Measurements from ENCODE around the gene PALS2.

PALS2 gene, protein sequence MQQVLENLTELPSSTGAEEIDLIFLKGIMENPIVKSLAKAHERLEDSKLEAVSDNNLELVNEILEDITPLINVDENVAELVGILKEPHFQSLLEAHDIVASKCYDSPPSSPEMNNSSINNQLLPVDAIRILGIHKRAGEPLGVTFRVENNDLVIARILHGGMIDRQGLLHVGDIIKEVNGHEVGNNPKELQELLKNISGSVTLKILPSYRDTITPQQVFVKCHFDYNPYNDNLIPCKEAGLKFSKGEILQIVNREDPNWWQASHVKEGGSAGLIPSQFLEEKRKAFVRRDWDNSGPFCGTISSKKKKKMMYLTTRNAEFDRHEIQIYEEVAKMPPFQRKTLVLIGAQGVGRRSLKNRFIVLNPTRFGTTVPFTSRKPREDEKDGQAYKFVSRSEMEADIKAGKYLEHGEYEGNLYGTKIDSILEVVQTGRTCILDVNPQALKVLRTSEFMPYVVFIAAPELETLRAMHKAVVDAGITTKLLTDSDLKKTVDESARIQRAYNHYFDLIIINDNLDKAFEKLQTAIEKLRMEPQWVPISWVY

DNA sequence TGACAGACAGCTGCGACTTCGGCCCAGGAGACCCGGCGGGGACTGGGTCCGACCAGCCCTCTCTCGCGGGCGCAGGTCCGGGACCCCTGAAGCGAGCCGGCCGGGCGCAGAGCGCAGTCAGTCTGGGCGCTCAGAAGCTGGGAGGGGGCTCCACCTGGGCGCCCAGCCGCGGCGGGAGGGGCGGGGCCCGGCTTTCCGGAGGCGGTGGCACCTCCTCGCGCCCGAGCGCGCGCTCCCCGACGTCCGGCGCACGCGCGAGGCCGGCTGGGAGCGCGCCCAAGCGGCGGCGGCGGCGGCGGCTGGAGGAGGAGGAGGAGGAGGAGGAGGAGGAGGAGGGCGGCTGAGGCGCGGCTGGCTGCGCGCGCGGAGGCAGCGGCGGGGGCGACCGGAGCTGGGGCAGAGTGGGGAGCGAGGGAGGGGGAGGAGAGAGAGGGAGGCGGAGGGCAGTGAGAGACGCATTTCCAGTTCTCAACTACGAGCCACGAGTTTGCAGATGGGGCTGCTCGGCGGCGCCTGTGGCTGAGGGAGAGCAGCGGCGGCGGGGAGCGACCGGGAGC, at the start of gene PALS2:
TSS of gene PALS2 (plus strand) at position 456 of the 557 bp plus-strand sequence. CDS start 50,216 bp downstream, outside the sequence.
- peak; percentile 90 for DNase-seq (ENCODE audit: low spot score)

DNA sequence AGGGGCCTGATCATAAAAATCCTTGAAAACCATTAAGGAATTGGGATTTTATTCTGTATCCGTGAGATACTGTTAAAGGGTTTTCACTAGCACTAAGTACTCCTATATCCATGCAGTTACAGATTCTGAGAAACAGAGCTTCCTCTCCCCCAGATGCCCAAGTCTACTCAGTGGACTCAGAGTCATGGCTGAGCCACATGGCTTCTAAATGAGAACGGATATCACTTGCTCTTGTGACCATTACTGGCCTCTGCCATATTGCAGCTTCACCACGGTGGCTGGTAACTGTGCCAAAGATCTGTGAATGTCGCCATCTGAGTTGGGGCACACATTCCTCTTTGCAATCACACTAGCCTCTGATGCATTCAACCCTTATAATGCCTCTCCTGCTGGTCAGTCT, 42.0 kb upstream of the PALS2 start:
- no peak for DNase-seq (ENCODE audit: low spot score)

DNA sequence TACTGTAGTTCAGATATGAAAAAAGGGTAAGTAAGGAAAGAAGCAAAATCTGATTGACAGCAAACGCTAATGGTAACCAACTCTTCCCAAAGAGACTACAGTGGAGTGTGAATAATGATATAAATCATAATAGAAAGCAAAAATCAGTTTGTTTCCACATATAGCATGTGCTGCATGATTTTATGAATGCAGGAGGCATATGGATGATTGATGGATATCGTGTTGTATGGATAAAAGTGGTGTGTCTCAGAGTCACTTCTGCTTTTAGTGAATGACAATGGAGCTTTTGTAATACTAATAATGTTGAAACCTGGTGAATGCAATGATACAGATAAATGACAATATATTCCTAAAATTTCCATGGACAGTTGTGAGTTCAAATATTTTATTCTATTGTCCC, 36.6 kb upstream of the PALS2 start:
- DNase-seq (ENCODE audit: low spot score), result no peak

DNA sequence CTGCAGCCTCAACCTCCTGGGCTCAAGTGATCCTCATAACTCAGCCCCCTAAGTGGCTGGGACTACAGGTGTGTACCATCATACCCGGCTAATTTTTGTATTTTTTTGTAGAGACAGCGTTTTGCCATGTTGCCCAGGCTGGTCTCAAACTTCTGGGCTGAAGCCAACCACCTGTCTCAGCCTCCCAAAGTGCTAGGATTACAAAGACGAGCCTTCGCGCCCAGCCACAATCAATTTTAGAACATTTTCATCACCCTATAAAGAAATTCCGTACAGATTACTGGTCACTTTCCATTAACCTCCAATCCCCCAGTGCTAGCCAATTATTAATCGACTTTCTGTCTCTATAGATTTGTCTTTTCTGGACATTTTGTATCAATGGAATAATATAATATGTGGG, 32.3 kb upstream of the PALS2 start:
- no peak for DNase-seq (ENCODE audit: low spot score)

DNA sequence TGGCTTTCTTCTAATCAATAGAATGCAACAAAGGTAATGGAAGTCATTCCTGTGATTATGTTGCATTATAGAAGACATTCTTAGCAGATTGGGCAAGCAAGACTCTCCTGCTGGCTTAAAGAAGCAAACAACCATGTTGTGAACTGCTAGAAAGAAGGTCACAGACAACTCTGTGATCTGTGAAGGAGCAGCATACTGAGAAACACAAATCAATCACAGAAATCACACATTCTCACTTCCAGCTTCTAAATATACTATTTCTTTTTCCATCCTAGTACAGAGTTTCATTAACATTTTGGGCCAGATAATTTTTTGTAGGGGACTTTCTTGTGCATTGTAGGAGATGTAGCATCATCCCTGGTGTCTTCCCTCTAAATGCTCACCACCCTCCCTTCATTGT, 28.0 kb upstream of the PALS2 start:
- DNase-seq (ENCODE audit: low spot score), result no peak

DNA sequence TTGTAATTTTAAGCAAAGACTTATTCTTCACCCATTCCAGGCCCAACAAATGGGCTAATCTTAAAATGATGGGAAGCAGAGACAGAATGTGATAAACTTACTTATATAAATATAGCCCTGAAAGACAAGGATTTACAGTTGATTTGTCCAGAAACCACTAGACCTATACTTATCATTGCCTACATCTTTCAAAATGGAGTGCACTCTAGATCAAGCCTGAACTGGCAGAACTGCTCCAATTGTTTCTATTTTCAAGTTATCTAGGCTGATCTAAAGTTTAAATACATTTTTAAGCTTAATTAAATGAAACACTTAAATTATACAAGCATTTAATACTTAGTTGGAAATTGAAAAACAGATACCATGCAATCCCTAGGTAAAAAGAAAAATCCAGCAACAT, 24.9 kb upstream of the PALS2 start:
- no peak for DNase-seq (ENCODE audit: low spot score)

DNA sequence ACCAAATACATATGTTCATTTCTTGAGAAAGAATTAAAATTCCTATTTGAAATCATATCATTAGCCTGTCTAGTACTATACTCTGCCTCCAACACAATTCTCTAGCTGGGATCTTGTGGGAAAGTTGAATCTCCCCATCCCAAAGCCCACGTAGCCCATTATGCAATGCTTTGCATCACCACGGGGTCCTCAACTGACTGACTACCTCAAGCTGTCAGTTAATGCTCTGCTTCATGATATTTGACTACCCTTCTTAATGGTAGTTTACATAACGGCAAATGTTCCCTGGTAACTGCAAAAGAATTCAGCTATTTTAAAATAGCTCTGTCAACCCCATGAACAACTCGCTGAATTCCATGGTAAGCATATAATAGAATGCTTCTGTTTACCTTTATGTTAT, 23.3 kb upstream of the PALS2 start:
- DNase-seq (ENCODE audit: low spot score), result no peak

DNA sequence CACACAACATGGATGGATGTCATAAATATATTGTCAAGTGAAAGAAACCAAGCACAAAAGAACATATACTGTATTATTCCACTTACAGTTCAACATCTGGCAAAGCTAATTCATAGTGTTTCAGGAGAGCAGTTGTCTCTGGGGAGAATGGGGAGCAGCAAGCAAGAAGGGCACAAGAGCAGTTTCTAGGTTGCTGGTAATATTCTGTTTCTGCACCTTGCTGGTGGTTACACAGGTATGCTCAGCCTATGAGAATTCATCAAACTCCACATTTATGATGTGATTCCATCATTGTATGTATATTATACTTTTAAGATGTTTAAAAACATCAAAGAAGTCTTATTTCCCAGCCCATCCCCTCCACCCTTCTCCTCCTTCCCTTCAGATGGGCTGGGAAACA, 18.1 kb upstream of the PALS2 start:
- DNase-seq (ENCODE audit: low spot score), result no peak

DNA sequence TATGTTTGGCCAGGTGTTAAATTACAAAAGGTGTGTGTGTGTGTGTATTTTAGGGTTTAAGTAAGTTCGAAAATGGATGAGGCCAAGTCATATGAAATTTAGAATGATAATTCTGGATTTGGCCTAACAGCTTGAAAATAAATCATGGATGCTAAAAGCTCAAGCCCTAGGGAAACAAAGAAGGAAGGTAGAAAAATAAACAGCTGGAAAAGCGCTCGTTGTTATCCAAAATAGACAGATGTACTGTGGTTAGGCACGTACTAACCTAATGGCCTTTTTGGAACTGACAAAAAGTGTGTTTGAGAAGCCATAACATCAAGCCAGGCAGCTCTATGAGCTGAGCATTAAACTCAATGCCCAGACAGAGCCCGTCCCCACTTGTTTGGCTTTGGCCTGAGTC, 17.5 kb upstream of the PALS2 start:
- DNase-seq (ENCODE audit: low spot score), result no peak

DNA sequence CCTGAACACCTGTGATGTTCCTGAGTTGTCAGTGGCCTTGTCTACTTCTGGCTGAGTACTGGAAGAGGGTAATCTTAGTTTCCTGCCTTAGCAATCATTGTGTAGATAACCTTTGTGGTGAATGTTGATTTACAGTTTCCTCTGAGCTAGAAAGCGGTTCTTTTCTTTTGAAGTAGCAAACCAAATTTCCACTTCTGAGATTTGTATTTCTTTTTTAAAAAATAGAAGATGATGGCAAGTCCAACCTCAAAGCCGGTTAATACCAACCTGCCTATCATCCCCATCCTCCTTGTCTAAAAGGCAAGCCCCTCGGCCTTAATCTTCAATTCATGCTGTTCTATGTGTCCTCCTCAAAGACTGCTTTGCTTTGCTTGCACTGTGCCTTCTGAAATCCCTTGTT, 12.5 kb upstream of the PALS2 start:
- DNase-seq (ENCODE audit: low spot score), result no peak

DNA sequence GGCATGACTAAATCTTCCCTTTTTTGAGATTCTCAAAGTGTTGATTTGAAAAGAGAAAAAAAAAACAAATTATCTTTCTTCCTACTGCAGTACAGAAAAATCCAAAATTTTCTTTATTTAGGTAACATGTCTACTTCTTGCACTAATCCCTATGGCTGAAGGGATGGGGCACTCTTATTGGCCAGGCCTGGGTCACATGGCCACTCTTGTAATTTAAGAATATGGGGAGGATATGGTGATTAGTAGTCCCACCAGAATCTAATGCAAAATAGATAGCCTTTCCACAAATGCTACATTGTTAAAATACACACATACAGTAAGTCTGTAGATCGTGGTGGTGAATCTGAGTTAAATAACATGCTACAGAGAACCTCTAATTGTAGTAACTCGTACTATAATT, 7.0 kb upstream of the PALS2 start:
- DNase-seq (ENCODE audit: low spot score), result no peak

DNA sequence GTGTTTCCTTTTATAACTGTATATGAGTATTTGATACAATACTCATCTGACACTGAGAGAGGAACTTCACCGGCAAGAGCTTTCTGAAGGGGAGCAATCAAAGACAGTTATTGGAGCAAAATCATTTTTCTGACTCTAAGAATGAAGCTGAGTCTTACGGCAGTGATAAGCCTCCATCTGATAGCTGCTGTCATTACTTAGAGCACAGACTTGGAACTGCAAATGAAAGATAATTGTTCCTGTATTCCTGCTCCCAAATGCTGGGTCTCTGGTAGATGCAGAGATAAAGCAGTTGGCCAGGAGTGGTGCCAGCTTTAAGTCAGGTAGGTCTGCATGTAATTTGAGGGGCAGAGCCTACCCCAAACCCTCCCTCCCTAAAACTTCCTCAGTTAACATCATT, 2.3 kb upstream of the PALS2 start:
- DNase-seq (ENCODE audit: low spot score), result no peak

DNA sequence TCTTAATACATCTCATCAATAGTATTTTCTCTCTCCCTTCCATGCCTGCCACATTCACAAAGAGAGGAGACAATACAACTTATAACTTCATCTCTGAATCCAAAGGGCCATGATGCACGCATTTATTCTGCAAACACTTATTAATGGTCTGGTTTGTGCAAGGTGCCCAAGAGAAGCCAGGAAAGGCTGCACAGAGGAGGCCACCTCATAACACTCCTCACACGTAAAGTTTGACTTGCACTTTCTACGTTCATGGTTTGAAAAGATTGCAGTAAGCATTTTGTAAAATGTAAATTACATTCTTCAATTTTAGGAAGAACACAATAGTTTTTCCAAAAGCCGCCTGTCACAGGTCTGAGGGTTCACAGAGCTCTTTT, 1.2 kb upstream of the PALS2 start:
- no peak for DNase-seq (ENCODE audit: low spot score)

DNA sequence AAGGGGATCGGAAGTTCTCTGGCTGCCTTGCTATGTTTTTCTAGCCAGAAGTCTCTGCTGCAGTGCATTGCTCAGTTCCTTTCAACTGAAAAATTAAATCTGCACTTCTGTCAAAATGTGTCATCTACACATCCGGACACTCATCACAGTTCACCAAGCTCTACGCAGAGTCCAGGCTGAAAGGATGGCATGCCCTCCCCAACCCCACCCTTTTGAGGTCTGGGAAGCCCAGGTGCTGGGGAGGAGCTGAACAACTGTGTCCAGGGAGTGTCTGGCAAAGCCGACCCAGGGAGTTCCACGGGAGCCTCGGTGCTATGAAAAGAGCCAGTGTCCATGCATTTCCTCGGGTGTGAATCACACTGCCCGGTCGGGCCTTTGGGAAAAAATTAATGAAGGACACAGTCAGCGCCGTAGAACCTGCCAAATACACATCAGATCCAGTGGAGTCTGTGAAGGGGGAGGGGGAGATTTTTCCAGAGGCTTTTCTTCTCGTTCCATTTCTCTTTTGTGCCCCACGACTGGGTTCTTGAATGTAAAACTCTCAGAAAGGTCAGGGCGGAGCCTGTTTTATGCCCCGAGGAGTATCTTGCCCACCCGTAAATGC, 757 bp upstream of the PALS2 start:
- peak; percentile 95 for DNase-seq (ENCODE audit: low spot score)

DNA sequence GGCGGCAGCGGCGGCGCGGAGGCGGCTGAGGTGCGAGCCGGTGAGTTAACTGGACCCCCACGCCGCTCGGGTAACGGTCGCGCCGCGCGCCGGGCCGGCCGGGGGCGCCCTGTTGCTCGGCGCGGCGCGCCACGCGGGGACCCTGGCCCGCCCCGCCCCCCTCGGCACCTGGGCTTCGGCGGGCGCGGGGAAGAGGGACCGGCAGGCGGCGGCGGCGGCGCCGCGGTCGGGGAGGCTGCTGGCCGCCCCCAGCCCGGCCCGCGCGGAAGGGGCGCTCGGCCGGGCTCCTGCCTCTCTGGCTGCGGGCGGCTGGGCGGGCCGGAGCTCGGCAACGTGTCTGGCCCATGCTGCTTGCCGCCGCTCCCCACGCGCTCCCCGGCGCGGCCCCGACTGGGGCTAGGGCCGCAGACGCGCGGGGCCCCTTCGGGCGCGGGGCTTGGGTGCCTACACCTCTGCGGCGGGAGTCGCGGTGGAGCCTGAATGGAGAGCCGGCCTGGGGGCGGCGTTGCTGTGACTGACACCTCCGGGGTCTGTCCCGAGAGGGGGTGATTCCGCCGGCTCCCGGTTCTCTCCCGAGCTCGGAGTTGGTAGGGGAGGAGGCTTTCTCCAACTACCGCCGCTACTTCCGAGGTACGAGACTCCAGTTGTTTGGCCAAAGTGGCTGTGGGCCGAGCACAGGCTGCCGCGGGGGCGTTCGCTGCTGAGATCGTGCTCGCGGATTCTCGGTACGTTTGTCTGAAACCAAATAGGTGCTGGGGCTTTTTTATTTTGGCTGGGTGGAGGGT, 494 bp downstream of the PALS2 start:
- peak; percentile 65 for DNase-seq (ENCODE audit: low spot score)

DNA sequence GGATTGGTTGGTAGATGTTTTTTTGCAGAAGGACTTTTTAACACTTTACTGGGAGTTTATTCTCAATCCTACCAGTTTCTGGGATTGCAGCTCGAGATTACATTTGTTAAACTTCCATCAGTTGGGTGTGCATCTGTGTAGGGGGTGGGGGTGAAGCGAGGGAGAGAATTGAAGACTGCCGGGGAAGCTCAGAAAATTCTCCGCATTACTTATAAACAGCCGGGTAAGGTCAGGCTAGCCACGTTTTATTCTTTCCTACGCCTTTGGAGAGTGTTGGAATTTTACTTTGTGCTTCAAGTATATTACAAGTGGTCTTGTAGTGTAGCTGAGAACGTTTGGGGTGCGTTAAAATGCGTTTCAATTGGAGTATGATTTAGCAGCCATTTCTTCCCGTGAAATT, 1.1 kb downstream of the PALS2 start:
- no peak for DNase-seq (ENCODE audit: low spot score)

DNA sequence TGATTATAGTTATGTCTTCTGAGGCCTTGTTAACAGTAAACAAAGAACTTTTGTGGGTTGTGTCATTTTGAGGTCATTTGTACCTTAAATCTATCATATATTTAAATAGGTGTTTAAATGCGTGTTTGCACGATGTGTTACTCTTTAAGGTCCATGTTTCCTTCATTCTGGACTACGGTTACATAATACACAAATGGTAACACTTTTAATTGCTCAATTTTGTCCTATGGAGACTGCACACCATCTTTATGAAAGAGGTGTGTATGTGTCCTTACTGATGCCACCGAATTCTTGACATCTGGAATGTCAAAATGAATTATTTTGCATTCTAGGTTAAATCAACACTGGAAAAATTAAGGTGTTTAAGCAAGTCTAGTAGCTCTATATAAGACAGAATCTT, 1.7 kb downstream of the PALS2 start:
- peak; percentile 10 for DNase-seq (ENCODE audit: low spot score)

DNA sequence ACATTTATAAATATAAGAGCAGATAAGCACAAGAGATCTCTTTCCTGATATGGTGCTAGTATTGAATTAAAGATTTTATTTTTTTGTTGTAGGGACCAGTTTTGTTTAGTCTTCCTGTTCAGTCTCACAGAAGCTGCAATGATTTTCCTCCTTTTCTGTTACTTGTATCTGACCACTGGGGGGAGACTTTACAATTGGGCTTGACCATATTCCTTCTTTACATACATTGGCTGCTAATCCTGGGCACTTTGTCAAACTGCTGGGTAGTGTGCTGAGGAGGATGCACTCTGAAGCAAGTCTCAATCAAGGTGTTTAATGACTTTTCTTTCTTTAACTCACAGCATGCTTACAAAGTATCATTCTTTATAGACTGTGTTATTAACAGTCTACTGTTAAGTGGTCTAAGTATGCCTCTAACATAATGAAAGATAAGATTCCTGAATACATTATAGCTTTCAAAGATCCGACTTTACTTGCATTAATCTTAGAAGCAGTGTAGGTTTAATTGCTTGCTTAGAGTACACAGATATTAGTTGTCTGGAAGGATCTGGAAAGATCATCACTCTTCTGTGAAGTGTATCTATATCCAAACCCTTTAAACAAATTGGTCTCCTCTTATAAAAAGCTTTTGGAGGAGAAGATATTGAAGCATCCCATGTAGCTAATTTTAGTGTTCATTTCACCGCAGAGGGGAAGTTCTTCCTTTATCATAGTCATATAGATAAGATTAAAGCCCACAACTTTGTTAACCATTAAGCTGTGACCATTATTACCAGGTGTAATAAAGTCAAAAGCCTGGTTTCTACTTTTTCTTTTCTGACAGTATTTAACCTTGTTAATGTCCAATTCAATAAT, 3.1 kb downstream of the PALS2 start:
- DNase-seq (ENCODE audit: low spot score), result peak; percentile 69

DNA sequence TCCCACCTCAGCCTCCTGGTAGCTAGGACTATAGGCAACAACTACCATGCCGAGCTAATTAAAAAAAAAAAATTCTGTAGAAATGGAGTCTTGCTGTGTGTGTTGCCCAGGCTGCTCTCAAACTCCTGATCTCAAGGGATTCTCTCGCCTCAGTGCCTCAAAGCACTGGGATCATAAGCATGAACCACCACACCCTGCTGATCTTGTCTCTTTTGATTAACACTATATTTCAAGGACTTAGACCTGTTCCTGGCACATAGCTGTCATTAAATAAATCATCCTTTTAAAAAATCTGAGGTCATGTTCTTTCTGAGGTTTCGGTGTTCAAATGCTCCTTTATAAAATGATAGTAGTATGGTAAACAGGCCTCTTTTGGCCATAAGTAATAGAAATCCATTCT, 4.8 kb downstream of the PALS2 start:
- DNase-seq (ENCODE audit: low spot score), result no peak

DNA sequence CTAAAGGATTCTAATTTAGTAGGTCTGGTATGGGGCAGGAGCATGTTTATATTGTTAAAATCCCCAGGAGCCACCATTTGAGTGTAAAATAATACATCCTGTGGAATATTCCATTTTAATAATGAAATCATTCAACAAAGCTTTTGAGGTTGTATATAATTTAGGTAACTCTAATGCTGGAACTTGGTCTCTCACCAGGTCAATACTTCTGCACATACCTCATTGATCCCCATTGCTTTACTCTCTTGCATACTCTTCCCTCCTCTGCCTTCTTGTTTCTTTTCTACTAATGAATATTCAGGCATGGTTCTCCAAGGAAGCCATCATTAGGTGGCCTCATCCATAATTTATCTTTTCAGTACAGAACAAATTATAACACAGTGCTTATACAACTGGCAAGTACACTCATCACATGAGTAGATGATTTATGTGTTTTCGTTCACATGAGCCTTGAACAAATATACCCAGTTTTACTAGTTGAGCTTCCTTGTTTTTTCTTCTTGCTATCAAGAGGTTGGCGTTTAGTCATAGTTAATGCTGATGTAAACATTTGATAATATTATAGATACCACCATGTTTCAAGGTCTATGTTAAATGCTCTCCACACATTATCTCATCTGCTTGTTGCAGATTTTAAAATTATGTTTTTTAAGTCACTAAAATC, 7.2 kb downstream of the PALS2 start:
- DNase-seq (ENCODE audit: low spot score), result no peak

DNA sequence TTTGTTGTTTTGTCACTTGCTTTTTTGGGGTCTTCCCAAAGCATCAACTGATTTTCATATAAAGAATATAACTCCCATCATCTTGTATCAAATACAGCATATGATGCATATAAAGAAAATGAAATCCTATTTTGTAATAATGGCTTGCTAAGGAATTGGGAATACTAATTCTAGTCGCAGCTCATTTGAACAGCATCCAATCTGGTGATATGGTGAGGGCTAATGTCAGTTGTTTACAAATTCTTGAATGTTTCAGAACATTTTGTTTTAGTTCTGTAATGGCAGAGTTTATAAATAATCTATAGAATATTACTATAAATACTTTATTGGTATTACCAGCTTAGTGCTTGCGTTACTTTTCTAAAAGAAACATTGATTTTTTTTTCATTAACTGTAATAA, 8.9 kb downstream of the PALS2 start:
- no peak for DNase-seq (ENCODE audit: low spot score)

Data from kidney tubule cell (primary cell).